SW 1271 (cell line): ENCODE measurements around the gene ZDHHC12.

Experiments used
- DNase-seq, 2 experiments: peaks; one replicate each; lab custom pipeline; 2025; lab: John Stamatoyannopoulos, UW

The ZDHHC12 gene, protein sequence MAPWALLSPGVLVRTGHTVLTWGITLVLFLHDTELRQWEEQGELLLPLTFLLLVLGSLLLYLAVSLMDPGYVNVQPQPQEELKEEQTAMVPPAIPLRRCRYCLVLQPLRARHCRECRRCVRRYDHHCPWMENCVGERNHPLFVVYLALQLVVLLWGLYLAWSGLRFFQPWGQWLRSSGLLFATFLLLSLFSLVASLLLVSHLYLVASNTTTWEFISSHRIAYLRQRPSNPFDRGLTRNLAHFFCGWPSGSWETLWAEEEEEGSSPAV

GRCh38 chr9:128723866-128724743 is at the start of gene ZDHHC12:
ZDHHC12 (minus strand) TSS chr9:128724127; CDS start chr9:128724093, 34 bp downstream.
- peak; percentile 93 to 99 for DNase-seq

DNA sequence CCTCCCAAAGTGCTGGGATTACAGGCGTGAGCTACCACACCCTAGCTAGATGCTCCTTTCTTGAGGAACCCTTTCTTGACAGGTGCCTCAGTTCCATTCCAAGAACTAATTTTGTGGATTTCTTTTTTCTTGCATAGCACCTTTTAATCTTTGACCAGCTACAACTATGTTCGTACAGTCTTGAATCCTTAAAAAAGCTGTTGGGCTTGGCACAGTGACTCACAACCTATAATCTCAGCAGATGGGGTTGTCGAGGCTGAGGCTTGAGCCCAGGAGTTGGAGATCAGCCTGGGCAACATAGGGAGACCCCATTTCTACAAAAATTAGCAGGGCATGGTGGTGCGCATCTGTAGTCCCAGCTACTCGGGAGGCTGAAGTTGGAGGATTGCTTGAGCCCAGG is 49.1 kb upstream of the ZDHHC12 start:
- no peak for DNase-seq

DNA sequence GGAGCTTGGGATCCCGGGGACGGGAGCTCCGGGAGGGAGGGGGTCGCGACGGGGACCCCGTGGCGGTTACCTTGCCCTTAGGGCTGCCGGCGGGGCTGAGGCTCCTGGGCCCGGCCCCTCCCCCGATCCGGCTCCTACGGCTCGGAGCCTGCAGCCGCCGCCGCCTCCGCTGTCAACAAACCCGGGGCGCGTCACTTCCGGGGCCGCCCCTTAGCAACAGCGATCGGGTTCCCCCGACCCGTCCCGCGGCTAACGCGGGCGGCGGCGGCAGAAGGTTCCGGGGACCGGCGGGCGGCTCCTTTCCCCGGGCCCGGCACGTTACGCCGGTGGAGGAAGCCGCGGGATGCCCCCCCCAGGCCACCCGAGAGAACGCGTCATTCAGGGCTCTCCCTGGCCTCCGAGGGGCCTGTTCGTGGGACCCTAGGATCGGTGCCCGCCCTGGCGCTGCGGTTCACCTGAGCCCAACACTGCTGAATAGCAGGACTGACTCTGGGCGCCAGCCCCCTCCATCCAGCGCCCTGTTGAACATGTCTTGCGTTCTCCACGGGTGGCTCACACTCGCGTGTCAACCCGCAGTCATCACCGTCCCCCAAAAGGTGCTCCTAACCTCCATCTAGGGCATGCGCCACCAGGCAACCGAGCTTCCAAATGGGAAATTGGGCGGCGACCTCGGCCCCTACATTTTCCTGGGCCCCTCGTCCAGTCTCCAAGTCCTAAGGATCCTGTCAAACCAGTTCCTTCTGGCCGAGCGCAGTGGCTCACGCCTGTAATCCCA is 48.0 kb upstream of the ZDHHC12 start, which contains the start of gene ZER1:
TSS of gene ZER1 (minus strand) at position 183 of the 775 bp plus-strand sequence. CDS start 16,362 bp downstream, outside the sequence.
- peak; percentile 75 to 87 for DNase-seq

DNA sequence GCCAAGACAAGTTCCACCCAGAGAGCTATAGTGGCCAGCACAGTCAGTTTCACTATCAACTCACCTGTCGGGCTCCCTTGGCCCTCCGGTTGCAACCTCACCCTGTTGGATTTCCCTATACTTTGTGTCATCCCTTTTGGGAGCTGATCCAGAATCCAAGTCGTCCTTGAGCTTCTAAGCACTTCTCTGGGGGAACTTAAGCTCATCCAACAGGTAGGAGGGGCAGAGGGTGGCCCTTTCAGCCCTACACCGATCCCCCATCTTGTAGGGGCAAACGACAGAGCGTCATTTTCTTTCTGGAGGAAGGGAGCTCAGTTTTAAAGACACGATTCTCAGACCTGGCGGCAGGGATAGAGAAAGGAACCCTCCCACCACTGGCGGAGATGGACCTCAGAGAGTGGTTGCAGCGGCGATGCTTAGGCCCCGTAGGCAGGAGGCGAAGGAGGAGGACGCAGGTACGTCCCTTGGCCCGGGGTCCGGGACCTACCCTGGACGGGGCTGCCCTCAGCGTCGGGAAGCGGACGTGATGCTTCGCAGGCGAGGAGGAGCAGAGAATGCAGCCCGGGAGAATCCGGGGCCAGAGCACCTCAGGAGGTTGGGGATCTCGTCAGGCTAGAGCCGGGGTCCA is 47.3 kb upstream of the ZDHHC12 start:
- DNase-seq, result no peak

DNA sequence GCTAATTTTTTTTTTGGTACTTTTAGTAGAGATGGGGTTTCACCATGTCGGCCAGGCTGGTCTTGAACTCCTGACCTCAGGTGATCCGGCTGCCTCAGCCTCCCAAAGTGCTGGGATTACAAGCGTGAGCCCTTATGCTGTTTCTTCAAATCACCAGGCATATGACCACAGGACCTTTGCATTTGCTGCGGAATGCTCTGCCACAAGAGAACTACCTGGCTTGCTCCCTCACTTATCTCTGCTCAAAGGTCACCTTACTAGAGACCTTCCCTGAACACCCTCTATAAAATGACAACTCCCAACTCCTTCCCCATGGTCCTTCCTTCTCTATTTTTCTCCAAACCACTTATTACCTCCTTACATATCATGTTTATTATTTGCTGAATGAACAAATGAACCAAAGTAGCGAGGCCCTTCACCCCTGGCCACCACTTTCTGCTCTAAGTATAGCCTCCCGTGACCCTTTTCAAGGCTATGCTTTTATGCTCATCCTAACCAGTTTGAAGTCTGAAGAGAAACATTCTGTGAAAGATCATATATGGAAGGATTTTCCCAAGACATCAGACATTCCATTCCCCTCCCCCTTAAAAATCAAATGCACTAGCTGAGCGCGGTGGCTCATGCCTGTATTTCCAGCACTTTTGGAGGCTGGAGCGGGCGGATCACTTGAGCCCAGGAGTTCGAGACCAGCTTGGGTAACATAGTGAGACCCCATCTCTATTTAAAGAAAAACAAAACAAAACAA is 46.5 kb upstream of the ZDHHC12 start:
- no peak for DNase-seq

DNA sequence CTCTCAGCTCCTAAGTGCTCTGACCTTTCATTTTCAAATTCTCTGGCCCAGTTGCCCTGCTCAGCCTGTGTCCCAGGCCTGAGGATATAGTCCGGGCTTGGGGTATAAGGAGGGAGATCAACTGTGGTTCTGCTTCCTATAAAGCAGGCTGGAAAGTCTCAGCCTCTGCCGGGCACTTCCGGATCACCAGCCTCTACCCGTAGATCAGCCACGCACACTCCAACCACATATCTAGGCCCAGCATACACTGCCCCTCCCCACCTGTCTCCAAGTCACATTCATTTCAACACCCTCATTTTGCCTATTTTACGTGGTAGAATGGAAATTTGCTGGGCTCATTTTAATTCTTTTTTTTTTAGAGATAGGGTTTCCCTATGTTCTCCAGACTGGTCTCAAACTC is 44.7 kb upstream of the ZDHHC12 start:
- no peak for DNase-seq

- no peak for DNase-seq
Measured at GRCh38 chr9:128765499-128765898, 41.6 kb upstream of the ZDHHC12 start.

DNA sequence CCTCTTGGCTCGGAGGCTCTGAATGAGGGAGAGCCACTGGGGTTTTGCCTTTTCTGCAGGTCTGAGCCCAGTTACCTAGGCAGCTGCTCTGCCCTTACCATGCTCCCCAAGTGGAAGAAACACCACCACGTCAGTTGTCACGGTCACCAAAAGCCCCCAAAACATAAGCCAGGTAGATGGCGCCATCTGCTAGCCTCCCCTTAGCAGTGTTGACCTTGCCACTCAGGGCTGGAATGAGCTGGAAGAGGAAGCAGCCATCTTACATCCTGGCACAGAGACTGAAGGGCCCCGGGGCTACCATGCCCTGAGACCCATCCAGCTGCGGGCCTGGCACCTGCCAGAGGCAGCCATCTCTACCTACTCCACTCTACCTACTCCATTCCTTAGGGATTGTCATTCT is 40.4 kb upstream of the ZDHHC12 start:
- DNase-seq, result no peak

GRCh38 chr9:128762671-128763449 is 38.9 kb upstream of the ZDHHC12 start:
- no peak for DNase-seq

- DNase-seq, result no peak
Measured at GRCh38 chr9:128757602-128758001, 33.7 kb upstream of the ZDHHC12 start.

DNA sequence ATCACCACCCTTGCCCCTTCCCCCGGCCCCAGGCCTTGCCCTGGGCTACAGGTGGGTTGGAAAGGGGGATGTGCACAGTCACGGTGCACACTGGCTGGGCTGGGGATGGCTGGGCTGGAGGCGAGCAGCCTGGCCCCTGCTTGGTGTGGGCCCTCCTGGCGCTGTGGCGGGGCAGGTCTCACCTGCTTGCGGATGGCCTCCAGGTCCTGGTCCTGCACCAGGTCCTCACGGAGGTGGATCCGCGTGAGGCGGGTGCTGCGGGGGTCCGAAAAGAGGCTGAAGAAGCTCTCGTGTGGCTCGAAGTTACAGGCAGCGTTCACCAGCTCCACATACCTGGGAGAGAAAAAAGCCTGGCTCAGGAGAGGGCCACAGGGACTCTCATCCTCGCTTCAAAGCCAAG is 29.7 kb upstream of the ZDHHC12 start:
- no peak for DNase-seq

DNA sequence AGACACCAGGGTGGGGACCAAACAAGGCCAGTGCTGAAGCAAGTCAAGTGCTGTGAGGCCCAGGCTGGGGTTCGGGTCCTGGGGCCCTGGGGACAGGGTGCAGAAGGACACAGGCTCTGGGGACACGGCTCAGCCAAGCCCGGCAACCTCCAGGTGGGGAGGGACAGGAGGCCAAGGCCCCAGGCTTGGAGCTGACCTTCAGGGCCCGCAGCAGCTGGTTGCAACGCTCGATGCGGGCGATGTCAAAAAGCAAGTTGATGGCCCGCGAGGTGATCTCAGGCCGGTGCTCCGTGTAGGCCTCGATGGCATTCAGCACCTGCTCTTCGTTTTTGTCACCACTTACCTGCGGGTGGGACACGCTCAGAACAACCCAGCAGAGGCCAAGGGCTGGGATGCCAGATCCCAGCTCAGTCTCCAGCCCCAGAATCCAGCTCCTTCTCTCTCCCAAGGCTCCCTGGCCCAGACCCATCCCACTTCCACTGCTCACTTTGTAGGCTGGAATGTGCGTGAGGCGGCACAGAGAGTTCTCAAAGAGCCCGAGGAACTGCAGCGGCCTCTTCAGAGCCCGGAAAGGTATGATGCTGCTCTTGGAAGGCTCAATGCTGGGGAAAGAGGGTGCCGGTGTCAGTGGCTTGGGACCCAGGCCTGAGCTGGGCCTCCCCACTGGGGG is 27.1 kb upstream of the ZDHHC12 start:
- no peak for DNase-seq

DNA sequence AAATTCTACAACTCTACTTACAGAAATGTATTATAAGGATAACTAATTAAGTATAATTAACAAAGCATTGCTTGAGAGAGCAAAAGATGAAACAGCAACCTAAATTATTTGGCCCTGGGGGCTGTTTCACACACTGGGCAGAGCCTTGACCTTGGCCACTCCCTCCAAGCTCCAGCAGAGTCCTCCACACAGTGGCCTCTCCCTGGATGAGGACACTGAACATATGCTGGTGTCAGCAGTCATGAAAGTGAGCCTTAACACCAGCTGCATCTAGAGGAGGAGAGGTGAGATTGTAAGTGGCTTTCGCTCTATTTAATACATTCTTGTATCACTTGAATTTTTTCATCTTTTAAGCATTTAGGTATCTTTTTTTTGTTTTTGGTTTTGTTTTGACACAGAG is 23.3 kb upstream of the ZDHHC12 start:
- no peak for DNase-seq

DNA sequence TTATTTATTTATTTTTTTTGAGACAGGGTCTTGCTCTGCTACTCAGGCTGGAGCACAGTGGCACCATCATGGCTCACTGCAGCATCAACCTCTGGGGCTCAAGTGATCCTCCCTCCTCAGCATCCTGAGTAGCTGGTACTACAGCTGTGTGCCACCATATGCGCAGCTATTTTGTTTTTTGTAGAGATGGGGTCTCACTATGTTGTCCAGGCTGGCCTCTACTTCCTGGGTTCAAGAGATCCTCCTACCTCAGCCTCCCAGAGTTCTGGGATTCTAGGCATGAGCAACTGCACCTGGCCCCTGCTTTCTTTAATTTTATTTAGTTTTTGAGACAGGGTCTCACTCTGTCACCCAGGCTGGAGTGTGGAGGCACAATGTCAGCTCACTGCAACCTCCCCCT is 19.5 kb upstream of the ZDHHC12 start:
- no peak for DNase-seq

DNA sequence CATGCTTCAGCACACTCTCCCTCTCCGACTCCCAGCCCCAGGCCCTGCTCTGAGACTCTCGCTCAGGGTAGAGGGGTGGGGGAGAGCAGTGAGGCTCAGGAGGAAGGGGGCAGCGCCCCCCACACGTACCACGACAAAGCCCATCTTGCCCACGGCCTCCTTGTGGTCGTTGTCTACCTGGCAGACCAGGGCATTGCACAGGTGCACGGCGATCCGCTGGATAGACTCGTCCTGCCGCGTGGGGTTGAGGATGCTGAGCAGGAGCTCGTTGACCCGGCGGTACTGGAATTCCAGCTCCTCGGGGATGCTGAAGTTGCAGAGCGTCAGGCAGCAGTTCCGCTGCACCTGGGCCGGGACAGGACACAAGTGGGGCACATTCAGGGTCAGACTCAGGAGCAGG is 18.5 kb upstream of the ZDHHC12 start:
- DNase-seq, result no peak

DNA sequence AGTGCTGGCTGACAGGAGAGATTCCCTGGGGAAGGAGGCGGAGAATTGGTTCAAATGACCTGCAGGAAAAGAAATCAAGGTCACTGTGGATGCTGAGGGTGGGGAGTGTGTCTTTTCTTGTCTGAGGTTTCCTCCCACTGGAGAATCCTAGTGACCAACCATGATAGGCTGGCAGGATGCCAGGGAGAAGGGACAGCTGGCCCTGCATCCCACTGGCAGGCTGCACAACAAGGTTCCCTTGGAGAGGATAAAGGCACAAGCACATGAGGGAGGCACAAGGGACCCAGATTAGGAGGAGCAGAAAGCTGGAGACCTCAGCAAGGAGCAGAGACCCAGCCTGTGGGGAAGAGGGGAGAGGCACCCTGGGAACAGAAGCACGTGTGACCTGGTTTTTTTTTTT is 11.4 kb upstream of the ZDHHC12 start:
- DNase-seq, result no peak

DNA sequence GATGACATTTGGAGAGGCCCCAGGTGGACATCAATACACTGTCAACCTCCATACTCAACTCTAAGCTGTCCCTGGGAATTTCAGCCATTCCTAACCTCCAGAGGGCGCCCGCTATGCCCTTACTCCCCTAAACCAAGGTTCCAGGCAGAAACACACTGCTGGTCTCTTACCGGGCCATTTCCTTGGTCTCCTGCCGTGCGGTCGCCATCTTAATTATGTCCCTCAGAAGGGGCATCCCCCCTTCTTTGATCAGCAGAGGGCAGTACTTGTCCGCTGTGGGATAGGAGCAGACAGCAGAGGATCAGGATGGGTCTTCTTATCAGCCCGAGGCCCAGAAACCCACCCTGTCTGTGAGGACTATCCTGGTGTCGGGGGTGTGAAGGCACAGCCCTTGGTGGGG is 9.3 kb upstream of the ZDHHC12 start:
- peak; percentile 59 to 75 for DNase-seq

- DNase-seq, result no peak
Measured at GRCh38 chr9:128732576-128732975, 8.6 kb upstream of the ZDHHC12 start.

- no peak for DNase-seq
Measured at GRCh38 chr9:128731691-128732090, 7.8 kb upstream of the ZDHHC12 start.

- DNase-seq, result no peak
Measured at GRCh38 chr9:128731093-128731492, 7.2 kb upstream of the ZDHHC12 start.
